NCI-H1436 (cell line): ENCODE data around the gene NUP205.

Source experiments
- DNase-seq: peaks from one replicate; lab custom pipeline; 2025; lab: John Stamatoyannopoulos, UW

NUP205 gene, protein sequence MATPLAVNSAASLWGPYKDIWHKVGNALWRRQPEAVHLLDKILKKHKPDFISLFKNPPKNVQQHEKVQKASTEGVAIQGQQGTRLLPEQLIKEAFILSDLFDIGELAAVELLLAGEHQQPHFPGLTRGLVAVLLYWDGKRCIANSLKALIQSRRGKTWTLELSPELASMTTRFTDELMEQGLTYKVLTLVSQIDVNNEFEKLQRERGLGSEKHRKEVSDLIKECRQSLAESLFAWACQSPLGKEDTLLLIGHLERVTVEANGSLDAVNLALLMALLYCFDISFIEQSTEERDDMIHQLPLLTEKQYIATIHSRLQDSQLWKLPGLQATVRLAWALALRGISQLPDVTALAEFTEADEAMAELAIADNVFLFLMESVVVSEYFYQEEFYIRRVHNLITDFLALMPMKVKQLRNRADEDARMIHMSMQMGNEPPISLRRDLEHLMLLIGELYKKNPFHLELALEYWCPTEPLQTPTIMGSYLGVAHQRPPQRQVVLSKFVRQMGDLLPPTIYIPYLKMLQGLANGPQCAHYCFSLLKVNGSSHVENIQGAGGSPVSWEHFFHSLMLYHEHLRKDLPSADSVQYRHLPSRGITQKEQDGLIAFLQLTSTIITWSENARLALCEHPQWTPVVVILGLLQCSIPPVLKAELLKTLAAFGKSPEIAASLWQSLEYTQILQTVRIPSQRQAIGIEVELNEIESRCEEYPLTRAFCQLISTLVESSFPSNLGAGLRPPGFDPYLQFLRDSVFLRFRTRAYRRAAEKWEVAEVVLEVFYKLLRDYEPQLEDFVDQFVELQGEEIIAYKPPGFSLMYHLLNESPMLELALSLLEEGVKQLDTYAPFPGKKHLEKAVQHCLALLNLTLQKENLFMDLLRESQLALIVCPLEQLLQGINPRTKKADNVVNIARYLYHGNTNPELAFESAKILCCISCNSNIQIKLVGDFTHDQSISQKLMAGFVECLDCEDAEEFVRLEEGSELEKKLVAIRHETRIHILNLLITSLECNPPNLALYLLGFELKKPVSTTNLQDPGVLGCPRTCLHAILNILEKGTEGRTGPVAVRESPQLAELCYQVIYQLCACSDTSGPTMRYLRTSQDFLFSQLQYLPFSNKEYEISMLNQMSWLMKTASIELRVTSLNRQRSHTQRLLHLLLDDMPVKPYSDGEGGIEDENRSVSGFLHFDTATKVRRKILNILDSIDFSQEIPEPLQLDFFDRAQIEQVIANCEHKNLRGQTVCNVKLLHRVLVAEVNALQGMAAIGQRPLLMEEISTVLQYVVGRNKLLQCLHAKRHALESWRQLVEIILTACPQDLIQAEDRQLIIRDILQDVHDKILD (N-terminal part only)

GRCh38 chr7:135557455-135558336, at the start of gene NUP205:
Gene NUP205, plus strand, starts transcription at chr7:135557917. Its CDS starts 28 bp downstream, at chr7:135557945.
- peak; percentile 74 for DNase-seq

DNA sequence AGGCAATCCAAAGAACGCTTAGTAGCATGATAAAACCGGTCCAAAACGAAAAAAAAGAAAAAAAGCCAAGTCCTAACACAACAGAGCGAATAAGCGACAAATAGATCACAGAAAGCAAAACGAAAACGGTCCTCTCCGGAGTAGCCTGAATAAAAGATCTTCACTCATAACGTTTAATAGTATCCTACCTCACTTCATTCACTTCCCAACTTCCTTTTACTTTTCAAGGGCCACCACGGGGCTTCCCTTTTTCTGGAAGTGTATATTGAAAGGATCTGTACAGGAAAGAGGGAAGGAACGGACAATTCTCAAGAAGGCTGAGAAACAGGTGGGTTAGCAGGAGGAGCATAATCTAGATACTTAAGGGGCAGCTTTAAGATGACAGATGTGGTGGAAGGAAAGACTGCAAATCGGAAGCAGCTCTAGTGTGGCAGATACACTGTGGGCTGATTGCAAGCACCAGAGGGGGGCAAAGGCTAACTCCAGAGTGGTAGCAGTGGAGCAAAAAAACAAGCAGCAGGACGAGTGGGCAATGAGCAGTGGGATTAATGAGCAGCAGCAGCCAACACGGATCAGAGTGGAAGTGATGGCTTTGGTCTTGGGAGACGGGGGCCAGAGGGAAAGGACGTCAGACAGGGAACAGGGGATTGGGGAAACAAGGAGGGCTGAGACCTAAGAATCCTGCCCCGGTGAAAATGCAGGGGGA, 48.7 kb upstream of the NUP205 start:
- DNase-seq = no peak

DNA sequence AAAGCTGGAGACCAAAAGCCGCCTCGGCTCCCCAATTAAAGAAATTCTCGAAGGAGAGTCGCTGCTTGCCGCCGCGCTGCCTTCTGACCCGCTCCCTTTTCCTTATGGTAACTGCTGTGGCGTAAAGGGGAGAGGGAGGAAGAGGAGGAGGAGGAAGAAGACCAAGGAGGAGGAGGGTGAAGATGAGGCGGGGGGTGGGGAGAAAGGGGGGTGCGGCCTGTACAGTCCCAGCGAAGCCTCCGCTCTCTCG, 48.2 kb upstream of the NUP205 start:
- no peak for DNase-seq

GRCh38 chr7:135509839-135510591, 47.7 kb upstream of the NUP205 start, which contains the start of gene CNOT4:
Gene CNOT4, minus strand, starts transcription at chr7:135510102. Its CDS starts 71,771 bp downstream, at chr7:135438331.
- DNase-seq = peak; percentile 97

DNA sequence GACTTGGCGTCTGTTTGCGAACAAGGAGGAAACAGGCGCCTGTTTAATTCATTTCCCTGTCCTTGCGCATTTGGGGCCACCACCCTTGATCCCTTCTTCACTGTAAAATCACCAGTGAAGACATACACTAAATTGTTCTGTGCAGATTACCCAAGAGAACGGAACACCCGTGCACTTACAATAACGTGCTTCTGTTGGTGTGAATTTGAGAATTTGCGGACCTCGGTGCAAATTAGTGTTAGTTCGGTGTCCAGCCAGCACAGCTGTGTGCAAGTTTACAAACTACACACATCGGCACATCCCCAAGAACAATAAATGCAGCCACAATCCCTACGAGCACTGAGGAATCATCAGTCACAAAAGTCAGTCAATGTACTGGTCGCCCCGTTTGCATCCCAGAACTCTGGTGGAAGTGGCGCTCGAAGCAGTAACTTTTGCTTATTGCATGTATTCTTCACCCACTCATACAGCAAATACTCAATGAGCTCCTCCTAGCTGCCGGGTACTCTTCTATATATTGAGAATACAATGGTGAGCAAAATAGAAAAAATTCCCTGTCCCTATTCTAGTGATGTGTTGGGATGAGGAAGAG, 47.0 kb upstream of the NUP205 start:
- DNase-seq = no peak

GRCh38 chr7:135512135-135512887, 45.4 kb upstream of the NUP205 start:
- peak; percentile 68 for DNase-seq

DNA sequence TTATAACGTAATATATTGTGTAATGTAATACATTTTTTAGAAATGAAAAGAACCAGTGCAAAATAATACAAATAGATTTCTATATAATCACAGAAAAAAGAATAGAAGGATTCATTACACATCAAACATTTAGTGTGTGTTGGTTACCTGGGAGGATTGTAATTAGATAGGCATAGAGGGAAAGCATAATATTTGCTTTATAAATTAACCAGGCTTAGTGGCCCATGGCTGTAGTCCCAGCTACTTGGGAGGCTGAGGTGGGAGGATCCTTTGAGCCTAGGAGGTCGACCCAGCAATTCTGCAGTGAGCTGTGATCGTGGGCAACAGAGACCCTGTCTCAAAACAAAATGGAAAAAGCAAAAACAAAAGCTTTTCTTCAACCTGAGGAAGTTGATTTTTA, 42.9 kb upstream of the NUP205 start:
- DNase-seq = no peak

DNA sequence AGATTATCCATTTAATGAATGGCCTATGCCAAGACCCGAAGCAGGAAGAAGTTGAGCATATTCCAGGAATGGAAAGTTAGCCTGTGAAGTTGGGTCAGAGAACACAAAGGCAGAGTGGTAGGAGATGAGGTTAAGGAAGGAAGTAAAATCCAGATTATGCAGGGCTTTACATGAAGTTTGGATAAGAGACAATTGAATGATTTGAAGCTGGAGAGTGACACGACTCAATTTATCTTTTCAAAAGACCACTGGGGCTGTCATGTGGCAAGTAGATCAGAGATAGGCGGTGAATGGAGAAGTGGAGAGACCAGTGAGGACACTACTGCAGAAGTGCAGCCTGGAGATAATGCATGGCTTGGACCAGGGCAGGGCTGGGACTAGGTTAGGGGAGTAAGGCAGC, 40.7 kb upstream of the NUP205 start:
- no peak for DNase-seq

- no peak for DNase-seq
These were observed 39.0 kb upstream of the NUP205 start for GRCh38 chr7:135518748-135519147.

GRCh38 chr7:135519233-135519688, 38.5 kb upstream of the NUP205 start:
- DNase-seq = no peak

GRCh38 chr7:135519871-135520270, 37.8 kb upstream of the NUP205 start:
- DNase-seq = no peak

GRCh38 chr7:135522509-135522908, 35.2 kb upstream of the NUP205 start:
- no peak for DNase-seq

DNA sequence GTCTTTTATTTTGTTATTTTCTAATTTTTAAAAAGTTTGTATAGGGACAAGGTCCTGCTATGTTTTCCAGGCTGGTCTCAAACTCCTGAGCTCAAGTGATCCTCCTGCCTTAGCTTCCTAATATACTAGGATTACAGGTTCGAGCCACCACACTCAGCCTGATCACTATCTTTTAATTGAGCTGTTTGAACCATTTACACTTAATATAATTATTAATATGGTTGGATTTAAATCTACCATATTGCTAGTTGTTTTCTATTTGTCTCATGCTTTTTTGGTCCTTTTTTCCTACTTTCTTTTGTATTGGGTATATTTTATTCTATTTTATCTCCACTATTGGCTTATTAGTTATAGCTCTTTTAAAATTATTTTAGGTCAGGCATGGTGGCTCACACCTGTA, 34.6 kb upstream of the NUP205 start:
- DNase-seq = no peak

DNA sequence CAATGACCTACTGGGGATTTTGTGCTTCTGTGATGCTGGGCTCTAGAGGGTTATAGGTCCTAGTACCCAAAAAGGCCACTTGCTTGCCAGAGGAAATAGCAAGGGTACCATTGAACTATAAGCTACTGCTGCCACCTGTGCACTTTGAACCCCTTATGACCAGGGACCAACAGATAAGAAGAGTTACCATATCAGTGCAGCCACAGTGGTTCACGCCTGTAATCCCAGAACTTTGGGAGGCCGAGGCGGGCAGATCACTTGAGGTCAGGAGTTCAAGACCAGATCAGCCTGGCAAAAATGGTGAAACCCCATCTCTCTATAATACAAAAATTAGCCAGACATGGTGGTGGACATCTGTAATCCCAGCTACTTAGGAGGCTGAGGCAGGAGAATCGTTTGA, 32.3 kb upstream of the NUP205 start:
- DNase-seq = no peak

DNA sequence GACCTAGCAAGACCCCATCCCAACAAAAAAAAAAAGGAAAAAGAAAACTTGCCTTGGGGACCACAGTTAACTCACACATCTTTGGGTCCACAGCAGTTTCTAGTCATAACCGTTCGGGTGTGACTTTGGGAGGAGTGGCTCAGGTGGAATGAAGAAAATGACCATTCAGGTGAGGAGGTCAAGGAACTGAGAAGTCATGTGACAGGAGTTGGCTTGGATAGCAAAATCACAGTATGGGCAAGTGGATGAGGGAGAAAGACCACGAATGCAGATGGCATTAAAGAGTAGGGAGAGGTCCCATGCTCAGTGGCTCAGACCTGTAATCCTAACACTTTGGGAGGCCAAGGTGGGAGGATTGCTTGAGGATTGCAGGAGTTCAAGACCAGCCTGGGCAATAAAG, 30.7 kb upstream of the NUP205 start:
- no peak for DNase-seq

DNA sequence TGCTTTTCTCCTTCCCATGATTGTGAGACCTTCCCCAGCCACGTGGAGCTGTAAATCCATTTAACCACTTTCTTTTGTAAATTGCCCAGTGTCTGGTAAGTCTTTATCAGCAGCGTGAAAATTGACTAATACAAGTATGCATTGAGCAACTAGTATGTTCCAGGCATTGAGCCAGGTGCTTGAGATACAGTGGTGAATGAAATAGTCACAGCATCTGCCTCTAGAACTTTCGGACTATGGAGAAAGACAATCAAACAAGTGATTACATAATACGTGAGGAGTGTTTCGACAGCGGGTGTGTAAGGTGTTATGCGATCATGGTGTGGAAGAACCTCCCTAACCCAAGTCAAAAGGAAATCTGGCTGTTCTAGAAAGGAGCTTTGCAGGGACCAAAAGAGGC, 21.6 kb upstream of the NUP205 start:
- no peak for DNase-seq

GRCh38 chr7:135537453-135537852, 20.3 kb upstream of the NUP205 start:
- no peak for DNase-seq

GRCh38 chr7:135537905-135538304, 19.8 kb upstream of the NUP205 start:
- no peak for DNase-seq

DNA sequence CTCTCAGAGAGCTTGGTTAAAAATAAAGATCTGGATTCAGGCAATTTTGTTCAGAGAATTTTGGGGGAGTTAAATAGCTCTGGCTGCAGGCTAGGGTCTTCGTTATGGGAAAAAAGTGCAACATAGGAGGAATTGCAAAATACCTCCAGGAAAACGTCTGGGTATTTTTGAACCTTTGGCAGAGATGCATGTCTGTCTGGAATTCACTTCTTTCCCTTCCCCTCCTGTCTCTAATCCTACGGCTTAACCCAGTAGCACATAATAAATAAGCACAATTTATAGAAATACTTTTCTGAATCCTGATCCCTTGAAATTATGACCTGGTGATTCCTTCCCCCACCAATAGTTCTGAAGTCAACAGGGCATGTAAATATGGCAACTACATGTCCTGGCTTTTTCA, 19.3 kb upstream of the NUP205 start:
- DNase-seq = no peak
